ENCODE data around the gene TRAK1.

DNA sequence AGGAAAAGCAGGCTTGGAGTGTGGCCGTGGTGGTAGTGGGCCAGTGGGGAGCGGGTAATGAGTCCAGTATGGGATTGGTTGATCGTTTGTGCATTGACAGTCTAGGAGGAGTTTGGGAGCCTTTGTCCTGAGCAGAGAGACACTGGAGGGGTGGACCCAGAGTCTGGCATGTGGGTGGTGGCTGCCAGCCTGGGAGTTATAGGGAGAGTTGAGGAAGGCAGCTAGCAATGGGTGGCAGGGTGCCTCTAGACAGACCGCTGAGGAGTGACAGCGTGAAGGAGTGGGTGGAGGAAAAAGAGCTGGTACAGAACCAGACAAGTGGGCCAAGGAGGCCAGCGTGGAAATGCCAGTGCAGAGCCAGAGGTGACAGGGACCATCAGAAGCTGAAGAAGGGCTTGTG, 176.7 kb downstream of the TRAK1 start:
- TF ChIP-seq, protein P1, sequence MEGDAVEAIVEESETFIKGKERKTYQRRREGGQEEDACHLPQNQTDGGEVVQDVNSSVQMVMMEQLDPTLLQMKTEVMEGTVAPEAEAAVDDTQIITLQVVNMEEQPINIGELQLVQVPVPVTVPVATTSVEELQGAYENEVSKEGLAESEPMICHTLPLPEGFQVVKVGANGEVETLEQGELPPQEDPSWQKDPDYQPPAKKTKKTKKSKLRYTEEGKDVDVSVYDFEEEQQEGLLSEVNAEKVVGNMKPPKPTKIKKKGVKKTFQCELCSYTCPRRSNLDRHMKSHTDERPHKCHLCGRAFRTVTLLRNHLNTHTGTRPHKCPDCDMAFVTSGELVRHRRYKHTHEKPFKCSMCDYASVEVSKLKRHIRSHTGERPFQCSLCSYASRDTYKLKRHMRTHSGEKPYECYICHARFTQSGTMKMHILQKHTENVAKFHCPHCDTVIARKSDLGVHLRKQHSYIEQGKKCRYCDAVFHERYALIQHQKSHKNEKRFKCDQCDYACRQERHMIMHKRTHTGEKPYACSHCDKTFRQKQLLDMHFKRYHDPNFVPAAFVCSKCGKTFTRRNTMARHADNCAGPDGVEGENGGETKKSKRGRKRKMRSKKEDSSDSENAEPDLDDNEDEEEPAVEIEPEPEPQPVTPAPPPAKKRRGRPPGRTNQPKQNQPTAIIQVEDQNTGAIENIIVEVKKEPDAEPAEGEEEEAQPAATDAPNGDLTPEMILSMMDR (IDR thresholded peaks at IDR 0.05; ENCODE audit: low read length), result no peak
- no peak for TF ChIP-seq EZH2 (optimal IDR thresholded peaks at IDR 0.05; ENCODE audit: low read depth, low read length)
- TF ChIP-seq EZH2phosphoT487 (IDR thresholded peaks at IDR 0.05; ENCODE audit: low read length), result no peak

All from MM.1S (cell line).